HTR-8/SVneo (cell line): ENCODE measurements around the gene MAP3K21.

Experiments
- DNase-seq: peaks from one replicate; pipeline ENCODE4 v3.0.0; 2011; ENCODE audit warnings: low spot score, mixed read lengths; ENCODE audit not compliant: insufficient read length
- FAIRE-seq: peaks from 2 replicates; lab custom pipeline; 2011; peaks lifted over from hg19 to GRCh38; lab: Jason Lieb, UNC

The MAP3K21 gene

DNA sequence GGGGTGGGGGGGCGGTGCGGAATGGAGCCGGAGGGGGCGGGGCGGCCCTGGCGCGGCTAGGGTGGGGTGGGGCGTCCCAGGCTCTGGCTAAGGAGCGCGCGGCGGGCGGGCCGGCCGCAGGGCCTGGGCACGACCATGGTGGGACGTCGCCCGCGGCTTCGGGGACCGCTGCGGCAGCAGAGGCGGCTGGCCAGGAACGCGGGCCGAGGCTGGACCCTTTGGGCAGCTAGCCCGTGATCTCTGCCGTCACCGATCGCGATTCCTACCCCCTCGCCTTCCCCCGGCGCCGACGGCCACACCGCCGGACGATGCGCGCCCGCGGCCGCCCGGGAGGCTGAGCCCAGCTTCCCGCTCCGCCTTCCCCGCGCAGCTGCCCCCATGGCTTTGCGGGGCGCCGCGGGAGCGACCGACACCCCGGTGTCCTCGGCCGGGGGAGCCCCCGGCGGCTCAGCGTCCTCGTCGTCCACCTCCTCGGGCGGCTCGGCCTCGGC, at the start of gene MAP3K21:
TSS of gene MAP3K21 (plus strand) at position 74 of the 491 bp plus-strand sequence. CDS start at position 379, 305 bp downstream.
- no peak for DNase-seq
- FAIRE-seq, result no peak

DNA sequence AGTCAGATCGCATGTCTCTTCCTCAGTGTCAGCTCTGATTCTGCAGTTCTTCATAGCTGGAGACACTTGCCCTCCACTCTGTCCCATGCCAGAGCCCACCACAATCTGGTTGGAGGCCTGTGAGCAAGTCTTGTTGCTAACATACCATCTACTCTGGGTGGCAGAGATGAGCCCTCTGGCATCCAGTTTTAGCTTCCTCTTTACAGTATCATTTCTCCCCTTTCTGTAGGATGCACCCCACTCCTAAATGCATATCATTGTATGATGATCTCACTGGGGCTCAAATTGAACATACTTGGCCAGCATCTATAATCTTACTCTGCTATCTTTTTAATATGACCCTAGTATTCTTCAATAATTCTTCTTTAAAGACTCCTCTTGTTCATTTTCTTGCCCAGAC, 48.9 kb upstream of the MAP3K21 start:
- FAIRE-seq (no peak), DNase-seq (no peak)

DNA sequence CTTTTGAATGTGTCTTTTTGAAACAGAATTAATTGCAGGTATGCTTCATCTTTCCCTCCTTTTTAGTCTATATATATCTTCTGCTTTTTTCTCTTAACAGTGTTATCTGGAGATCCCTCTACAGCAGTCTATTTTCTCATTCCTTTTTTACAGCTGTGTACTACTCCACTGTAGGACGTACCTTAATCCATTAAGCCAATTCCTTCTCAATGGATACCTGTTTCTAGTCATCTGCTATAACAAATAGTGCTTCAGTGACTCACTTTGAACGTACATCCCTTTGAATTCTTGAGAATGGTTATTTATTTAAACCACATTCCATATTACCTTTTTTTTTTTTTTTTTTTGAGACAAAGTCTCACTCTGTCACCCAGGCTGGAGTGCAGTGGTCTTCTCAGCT, 47.6 kb upstream of the MAP3K21 start:
- FAIRE-seq (no peak), DNase-seq (no peak)

DNA sequence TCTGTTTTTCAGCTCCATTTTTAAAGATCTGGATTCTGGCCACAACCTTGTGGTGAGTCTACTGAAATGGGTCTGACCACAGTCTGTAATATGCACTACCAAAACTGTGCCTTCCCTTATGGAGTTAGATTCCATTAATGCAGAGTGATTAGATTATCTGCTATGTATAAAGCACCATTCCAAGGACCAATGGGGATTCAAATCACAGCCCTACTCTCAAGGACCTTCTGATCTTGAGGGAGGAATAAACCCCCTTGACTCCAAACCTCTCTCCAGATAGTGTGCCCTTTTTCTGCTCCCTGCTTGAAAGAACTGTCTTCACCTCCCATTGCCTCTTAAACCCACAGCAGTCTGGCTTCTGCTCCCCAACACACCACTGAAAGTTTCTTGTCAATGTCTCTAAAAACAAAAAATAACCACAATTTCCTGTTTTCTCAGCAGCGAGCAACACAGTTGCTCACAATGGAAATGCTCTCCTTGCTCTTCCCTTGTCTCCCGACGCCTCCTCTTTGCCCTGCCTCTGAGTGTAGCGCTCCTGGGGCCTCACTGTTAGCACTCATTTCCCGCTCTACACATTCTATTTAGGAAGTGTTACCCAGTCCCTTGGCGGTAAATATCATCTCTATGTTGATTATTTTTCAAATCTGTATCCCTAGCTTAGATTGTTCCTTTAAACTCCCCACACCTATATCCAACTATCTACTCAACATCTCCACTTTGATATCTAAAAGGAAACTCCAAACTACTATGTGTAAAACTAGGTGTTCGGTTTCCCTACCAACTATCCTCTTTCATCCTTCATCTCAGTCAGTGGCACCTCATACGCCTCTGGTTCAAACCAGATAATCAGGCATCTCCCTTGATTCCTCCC, 45.6 kb upstream of the MAP3K21 start:
- no peak for FAIRE-seq
- no peak for DNase-seq

DNA sequence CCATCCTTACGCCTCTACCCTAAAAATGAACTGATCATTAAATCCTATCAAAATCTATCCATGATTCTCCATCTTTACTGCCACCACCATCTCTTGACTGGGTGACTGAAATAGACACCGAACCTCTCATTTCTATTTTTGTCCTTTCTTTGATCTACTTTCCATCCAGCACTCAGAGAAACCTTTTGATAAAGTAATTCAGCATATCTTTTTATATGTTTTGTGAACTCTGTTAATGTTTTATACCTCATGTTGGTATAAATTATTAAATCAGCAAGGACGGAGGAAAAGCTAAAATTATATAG, 45.0 kb upstream of the MAP3K21 start:
- DNase-seq (no peak), FAIRE-seq (no peak)

DNA sequence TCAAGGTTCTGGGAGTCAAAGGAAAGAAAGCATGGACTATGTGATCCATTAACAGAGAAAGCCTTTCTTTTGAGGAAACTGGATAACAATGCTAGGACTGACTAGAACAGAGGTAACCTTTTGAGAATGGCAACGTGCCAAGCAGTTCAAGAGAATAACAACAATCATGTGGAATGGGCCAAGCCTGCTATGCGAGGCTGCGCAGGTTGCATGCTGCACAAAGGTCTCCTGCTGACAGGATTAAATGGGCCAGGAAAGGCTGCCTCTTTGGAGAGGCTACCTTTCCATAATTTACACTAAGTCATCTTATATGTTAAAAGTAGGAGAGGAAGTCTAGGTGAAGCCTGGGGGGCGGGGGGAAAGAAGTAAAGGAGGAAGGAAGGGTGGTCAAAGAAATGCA, 37.8 kb upstream of the MAP3K21 start:
- DNase-seq (no peak), FAIRE-seq (no peak)

DNA sequence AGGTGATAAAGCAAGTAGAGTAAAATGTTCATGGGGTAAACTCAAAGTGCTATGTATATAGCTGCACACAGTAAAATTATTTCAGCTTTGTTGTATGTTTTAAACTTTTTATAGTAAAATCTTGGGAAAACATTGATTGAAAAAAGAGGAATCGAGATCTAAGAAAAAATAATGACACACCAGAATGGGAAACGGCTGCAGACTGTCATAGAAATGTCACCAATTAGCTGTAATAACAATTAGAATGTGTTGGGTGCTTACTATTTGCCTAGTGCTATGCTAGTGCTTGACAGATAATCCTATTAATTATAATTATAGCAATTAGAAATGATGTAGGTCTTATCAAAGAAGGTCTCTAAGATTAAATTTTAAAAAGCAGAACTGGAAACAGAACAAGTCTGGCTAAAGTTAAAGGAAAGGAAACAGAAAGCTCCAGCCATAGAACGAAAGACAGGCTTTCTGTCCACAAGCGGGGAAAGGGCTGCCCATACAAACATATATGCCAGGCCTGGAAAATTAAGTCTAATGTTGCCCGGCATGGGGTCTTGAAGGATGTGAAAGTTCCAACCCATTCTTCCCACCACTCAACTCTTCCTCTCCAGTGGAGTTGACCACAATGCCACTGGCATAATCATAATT, 37.0 kb upstream of the MAP3K21 start:
- DNase-seq (no peak), FAIRE-seq (no peak)

DNA sequence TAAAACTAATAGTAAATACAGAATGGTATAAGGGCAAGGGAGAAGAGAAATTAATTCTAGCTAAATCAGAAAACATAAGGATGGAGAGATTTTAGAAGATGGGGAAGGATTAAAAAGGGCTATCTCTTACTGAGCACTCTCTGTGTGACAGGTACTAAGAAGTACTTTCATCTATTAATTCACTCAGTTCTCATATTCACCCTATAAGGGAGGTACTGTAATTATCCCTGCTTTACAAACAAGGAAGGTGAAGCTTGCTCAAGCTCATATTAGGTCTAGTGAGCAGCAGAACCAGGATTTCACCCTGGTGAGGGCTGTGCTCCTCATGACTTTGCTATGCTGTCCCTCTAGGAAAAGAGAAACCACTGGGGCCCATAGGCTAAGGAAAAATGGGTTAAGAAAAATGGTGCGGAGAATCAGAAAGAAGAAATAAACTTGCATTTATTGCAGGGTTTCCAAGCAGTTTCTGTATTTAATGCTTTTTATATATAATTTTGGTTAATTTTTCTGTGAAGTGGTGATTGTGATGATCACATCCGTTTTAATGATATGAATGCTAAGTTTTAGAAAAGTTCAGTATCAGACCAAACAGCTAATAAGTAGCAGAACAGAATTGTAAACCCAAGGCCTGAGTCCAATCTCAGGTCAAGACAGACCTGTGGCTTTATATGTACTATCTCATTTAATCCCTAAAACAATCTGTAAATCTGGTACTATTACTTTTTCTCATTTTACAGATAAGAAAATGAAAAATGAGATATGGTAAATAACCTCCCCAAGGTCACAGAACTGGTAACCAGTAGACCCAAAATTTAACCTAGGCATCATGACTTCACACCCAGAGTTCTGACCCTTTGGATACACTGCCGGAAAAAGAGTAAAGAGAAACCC, 33.7 kb upstream of the MAP3K21 start:
- no peak for FAIRE-seq
- DNase-seq, result no peak

DNA sequence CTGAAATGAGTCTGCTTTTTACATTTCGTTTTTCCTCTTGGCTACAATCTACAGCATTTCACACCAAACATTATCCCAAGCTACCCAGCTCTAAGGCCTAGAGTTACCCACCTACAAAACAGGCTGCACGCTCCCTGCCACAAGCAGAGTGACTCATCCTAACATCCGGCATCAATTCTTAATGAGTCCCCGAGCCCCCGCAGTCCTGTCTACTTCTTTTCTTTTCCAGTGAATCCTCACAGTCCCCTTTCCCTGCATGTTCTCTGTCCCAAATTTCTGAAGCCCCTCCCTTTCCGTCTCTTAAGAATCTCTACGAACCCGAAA, 32.6 kb upstream of the MAP3K21 start:
- DNase-seq (peak; percentile 65), FAIRE-seq (no peak)

DNA sequence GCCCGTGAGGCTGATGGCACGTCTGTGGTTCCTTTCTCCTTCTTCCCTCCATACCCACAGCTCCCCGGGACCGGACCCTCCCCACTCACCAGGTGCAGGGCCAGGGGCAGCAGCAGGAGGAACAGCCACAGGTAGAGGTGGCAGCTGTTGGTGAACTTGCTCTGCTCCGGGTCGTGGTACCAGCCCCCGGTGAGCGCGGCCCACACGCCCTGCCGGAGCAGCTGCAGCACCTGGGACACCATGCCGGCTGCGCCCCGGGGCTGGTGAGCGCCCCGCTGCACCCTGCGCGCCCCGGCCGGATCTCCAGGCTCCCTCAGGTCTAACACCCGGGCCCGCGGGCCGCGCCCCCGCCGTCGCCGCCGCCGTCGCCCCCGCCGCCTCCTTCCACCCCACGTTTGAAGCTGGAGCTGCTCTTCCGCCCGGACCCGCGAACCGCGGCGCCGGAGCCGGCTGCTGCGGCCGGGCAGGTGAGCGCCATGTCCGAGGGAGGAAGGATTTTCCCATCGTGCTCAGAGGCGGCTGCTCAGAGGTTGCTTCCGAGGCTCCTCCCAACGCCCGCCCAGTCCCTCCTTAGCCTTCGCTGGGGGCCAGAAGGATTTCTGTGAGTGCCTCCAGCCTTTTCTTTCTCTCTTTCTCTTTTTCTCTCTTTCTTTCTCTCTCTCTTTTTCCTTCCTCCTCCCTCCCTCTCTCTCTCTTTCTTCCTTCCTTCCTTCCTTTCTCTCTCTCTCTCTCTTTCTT, 32.1 kb upstream of the MAP3K21 start, which contains the start of gene PCNX2:
TSS of gene PCNX2 (minus strand) at position 489 of the 738 bp plus-strand sequence. CDS start at position 242, 247 bp downstream.
- peak; percentile 28 for FAIRE-seq

DNA sequence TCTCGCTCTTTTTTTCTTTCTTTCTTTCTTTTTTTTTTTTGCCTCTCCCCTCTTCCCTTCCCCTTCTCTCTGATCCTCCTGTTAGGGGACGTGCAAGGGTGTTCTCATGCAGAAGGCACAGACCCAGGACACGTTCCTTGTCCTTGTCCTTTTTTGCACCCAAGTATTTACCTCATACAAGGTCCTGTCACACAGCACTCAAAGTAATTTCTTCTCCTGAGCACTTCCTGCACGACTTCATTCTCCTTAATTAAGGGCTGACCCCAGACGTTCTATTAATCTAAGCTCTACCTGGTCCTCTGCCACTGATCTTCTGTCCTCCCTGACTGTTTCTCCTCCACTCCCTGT, 31.6 kb upstream of the MAP3K21 start:
- DNase-seq, result no peak
- no peak for FAIRE-seq

More for the DNA sequence above, 32.1 kb upstream of the MAP3K21 start, which contains the start of gene PCNX2:
- DNase-seq, result peak; percentile 82

DNA sequence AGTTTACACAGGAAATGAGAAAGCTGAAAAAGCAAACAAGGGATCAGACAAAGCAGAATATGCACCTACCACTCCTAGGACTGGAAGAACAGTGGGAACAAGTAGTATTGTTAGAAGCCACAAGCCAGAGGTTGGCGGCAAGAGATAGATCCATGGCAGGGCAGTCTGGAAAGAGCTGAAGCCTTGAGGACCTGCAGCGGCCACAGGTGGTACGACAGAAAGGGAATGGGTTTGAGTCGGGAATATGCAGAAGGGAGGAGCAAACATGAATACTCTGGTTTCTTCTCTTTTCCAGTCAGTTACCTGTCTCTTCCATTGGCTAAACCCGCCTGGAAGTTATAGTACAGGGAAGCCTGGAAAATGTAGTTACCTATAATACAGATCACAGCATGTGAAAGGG, 28.1 kb upstream of the MAP3K21 start:
- DNase-seq (no peak), FAIRE-seq (no peak)

DNA sequence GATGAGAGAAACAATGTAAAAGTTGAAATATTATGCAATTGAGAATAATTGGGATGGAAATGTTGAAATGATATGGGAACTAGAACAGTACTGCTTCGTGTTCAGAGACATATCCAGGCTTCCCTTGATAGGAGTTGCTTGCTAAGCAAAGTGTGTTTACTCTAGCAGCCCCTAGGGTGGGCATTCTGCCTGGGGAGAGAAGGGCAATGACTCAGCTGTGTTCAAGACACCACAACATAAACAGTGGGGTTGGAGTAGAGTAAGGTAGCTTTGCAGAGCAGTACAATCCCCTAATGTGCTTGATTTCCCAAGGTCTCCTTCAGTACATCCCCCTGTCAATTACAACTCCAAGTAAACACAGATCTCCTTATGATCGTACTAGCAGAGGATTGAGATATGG, 27.2 kb upstream of the MAP3K21 start:
- DNase-seq (no peak), FAIRE-seq (no peak)

DNA sequence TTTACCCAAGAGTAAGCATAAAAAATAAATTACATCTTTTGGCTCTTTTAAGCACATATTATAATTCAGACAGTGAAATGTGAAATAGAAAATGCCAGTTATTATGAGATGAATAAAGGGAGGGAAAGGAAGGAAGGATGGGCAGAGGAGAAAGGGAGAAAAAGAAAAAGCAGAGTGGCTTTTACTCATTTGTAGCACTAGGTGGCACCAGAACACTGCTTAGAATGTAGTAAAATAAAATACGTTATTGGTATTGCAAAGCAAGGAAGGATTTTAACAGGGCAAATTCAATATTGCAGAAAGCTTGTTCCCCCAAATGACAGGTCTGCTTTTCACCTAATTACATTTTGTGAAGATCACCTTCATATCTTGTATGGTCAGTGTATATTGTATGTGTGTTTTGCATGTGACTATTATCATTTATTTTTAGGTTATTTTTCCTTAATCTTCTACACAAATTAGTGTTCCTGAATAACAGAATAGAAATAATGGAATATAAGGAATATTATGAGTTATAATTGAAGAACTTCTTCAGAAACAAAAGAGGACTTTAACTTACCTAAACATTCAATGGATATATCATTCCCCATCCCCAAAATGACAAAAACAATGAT, 22.9 kb upstream of the MAP3K21 start:
- peak; percentile 17 for DNase-seq
- no peak for FAIRE-seq

DNA sequence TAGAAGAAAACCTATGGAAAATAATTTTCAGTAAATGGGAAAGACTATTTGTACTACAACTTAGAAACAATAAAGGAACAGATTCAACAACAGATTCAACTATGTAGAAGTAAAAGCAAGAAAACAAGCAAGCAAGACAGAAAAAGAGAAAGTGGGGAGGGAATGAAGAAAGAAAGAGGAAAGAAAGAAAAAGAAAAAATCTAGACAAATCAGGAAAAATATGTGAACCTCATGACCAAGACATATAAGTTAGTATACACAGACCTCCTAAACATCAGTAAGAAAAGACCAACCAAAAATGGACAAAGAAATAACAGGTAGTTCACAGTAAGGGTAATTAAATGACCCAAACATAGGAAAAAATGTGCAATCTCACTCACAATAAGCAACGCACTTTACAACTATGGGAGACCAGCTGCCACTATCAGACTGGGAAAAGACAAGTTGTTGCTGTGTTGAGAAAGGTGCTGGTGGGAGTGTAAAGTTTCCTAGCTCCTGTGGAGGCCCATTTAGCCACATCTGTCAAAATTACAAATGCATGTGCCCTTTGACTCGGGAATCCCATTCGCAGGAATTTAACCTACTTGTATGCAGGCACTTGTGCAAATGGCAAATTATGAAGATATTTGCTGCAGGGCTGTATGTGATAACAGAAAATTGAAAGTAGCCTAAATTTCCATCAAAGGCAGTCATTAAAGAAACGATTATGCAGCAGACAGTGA, 13.9 kb upstream of the MAP3K21 start:
- DNase-seq, result no peak

DNA sequence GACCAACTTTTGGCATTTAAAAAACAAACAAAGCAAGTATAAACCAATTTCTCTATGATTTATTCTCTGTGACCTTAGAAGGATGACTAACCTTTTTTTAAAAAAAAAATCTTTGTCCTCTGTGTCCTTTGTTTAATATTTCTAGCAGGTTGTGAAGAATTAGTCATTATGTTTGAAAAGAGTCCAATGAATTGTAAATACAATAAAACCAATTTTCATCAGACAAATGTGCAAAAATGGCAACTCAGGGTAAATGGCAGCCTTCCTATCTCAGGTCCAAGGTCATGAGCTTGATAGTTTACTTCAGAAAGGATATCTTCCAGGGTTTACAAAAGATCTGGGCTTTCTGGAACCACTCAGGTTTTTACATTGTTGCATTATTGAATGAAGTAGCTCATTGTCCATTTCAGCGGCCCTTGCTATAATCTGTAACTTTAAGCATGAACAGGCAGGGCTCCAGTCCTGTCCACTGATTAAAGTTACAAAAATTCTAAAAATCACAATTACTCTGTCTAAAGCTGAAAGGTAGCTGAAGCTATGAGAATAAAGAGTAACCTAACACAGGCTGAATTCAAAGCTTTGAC, 11.7 kb upstream of the MAP3K21 start:
- no peak for DNase-seq
- FAIRE-seq, result no peak

More for the DNA sequence above, 13.9 kb upstream of the MAP3K21 start:
- no peak for FAIRE-seq

DNA sequence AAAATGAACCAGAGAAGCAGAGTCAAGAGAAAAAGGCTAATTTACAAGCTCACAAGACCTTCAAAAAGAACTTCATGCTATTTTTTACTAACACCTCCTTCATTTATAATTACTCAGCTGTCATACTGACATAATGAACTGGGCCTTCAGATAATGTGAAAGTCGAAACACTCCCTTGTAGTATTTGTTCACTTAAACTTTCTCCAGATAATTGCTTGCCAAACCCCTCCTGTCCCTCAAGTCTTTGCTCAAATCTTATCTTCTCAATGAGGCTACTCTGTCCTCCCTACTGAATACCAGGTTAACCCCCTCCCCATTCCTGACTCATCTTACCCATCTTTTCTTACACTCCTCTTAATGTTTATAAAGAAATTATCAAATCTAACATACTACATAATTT, 11.1 kb upstream of the MAP3K21 start:
- FAIRE-seq (no peak), DNase-seq (no peak)

DNA sequence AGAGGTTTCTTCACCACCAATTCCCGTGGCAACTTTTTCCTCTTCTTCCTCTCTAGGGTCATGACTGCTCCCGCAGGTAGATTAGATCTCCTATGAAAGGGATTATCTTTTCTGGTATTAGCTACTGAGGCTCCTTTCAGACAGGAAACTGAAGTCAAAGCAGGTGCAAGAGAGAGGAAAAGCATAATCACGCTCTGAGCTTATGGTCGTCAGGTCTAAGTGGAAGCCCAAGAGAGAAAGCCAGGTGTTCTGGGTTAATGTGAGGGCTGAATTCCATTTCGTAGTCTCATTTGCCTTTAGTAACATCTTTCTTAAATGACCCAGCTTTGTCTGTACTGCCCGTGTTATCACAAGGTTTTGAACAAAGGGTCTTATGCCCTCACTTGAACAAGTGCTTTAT, 8.3 kb upstream of the MAP3K21 start:
- DNase-seq (no peak), FAIRE-seq (no peak)

DNA sequence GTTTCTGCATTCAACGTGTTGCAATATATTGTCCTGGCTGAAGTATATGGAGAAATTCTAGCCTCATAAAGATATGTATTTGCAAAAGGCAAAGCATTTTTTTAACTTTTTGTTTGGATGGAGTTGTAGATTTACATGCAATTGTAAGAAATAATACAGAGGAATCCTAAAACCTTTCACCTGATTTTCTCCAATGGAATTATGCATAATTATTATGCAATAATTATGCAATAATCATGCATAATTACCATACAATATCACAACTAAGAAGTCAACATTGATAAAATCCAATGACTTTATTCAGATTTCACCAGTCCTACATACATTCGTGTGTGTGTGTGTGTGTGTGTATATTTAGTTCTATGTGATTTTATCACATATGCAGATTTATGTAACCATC, 7.5 kb upstream of the MAP3K21 start:
- no peak for DNase-seq
- FAIRE-seq, result no peak
